Heart right ventricle (tissue), 16 donors: ENCODE data around the gene PICALM. TPM values are rescaled to one million over a fixed set of nuclear protein-coding genes. Genes with fewer than 3 reads are reported as not detected.

Experiments used
- ATAC-seq, 8 donors: fragments of 200-7000 bp; cut with Tn5 transposase; one replicate each; pipeline ENCODE4 v1.9.1; 2020; ENCODE audit warnings: mild to moderate bottlenecking in 8 of 8, moderate library complexity in 8 of 8, moderate number of reproducible peaks in 1 of 8
- DNase-seq, 2 donors: peaks; one replicate each; pipeline ENCODE4 v3.0.0-alpha.2; 2020
- H3K27ac ChIP-seq, 10 donors: fragments of 200-600 bp; sonication (generic) in 2 of 10; one replicate each; pipeline versions ENCODE4 v1.5.0 to v1.8.0; 2020 to 2022; ENCODE audit warnings: mild to moderate bottlenecking in 3 of 10
- H3K27me3 ChIP-seq, 7 donors: fragments of 200-600 bp; one replicate each; pipeline ENCODE4 v1.8.0; 2021 to 2022; ENCODE audit warnings: mild to moderate bottlenecking in 2 of 7
- H3K36me3 ChIP-seq, 9 donors: fragments of 200-600 bp; sonication (generic) in 1 of 9; one replicate each; pipeline versions ENCODE4 v1.5.0 to v1.8.0; 2020 to 2022; ENCODE audit warnings: mild to moderate bottlenecking in 2 of 9
- H3K4me1 ChIP-seq, 9 donors: fragments of 200-600 bp; sonication (generic) in 1 of 9; one replicate each; pipeline versions ENCODE4 v1.5.0 to v1.8.0; 2020 to 2022; ENCODE audit warnings: mild to moderate bottlenecking in 4 of 9
- H3K4me3 ChIP-seq, 10 donors: fragments of 200-600 bp; sonication (generic) in 2 of 10; one replicate each; pipeline versions ENCODE4 v1.5.0 to v1.8.0; 2020 to 2022; ENCODE audit warnings: mild to moderate bottlenecking in 7 of 10, moderate library complexity in 2 of 10
- H3K9me3 ChIP-seq, 11 donors: fragments of 200-600 bp in 10 of 11; sonication (generic) in 2 of 11; one replicate each; pipeline versions ENCODE4 v1.5.0 to v1.8.0; 2013 to 2022; ENCODE audit warnings: mild to moderate bottlenecking in 2 of 11, control low read depth in 1 of 11, moderate library complexity in 1 of 11
- WGBS, 2 donors: extraction: QIAGEN DNeasy Blood & Tissue Kit; methylation state at CpG; one replicate each; pipeline ENCODE4 v1.1.7; 2013; ENCODE audit warnings: inconsistent platforms in 1 of 2; 5-methylcytosine and 5-hydroxymethylcytosine counted together
- intact Hi-C, 10 donors: fragments of 100-400 bp; cut with DNase I; formaldehyde crosslinking; loops; one replicate each; pipeline versions ENCODE4 v1.11.1 to v1.14.2; 2022
- polyA plus RNA-seq, 2 donors: library from polyadenylated mRNA; stranded (reverse); fragments of 200-250 nt; gene quantifications; one replicate each; pipeline ENCODE4 v1.2.3, GENCODE V29; 2013
- total RNA-seq, 10 donors: library from RNA; stranded (reverse); fragmentation: NEBNext Ultra II Directional in 3 of 10; extraction: Animal tissue kit (Norgen Biotek cat#: 25700) in 3 of 10; gene quantifications; one replicate each; pipeline versions ENCODE4 v1.2.1 to v1.2.4, GENCODE V29; 2021 to 2023
- TF ChIP-seq, protein P1 (sequence below), 9 donors: fragments of 200-600 bp; sonication (generic) in 2 of 9; IDR thresholded peaks; one replicate each; pipeline versions ENCODE4 v1.5.0 to v1.8.0; 2021 to 2022; ENCODE audit warnings: antibody characterized with exemption in 9 of 9, mild to moderate bottlenecking in 5 of 9, moderate library complexity in 1 of 9
- donor health status: Arrhythmogenic right ventricular cardiomyopathy.
- donor health status: ischemic (EF 13 %, LVEDD 7.1; RV severe dilation, severe dysfunction).
- donor health status: healthy with polysubstance abuse.
- donor health status: DM: no; HTN: yes; CAD: no.
- donor health status: DM: no; HTN: no; CAD: no.
- donor health status: ischemic (EF 25% LVEDD 6.9; RV normal size, moderate dysfunction).
- donor health status: ischemic (EF 25% LVEDD 5.7; RV mildly dilated, moderate dysfunction).
- donor health status: healthy.
- donor health status: DM: yes; HTN: yes; CAD: no.
- donor health status: Ischemic cardiomyopathy.
- donor health status: ischemic (EF 35%, LVEDD 5.7; RV mildly dilated, moderate dysfunction).
- donor health status: nonischemic (EF 11% LVEDD 7.7; RV severe dilation, severe dysfunction).
- donor health status: DM: yes; HTN: yes; CAD: no.
- donor health status: PGD.
- donor health status: ischemic (EF 29% LVEDD 5.4; RV normal size, mild dysfunction).
- donor health status: nonischemic (EF 23%, LVEDD 6.1; RV moderate dilation, normal function).

Gene PICALM
- total and polyA plus RNA-seq, 12 donors: 40.7 to 206 (median 161) TPM

DNA sequence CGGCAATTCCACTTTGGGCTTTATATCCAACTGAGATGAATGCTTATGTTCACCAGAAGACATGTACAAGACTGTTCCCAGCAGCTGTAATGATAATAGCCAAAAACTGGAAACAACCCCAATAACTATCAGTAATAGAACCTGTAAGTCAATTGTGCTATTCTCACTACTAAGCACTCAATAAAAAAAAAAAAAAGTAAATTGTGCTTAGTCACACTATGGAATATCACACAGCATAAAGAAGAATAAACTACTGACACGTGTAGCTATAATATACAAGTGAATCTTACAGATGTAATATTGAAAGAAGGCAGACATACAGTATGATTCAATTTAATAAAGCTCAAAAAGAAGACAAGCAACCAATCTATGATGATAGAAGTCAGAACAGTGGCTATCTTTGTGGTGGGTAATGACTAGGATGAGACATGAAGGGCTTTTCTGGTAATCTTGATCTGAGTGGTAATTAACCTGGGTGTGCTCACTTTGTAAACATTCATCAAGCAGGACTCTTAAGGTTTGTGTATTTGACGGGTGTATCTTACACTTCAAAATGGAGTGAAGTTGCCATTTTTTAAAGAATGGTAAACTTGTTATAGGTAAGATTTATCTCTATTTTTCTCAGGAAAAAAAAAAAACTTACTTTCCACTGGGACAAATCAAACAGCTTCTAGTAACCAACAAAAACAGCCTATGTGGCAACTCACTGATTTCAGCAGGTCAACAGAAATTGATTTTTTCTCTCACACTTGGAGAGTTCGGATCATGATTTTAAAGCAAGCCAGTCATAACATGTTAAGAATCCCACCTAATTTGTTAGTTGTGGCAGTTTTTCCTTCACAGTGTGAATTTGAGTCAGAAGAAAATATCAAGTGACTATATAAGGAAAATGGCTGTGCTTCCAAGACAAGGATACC, 129.5 kb downstream of the PICALM start:
- H3K4me3 ChIP-seq: no peak overlapping the region
- peaks cover 0 to 8% (median 0%) of the 10 kb centered on the region in 9 donors for H3K4me1 ChIP-seq
- no peak overlapping the region for H3K27ac ChIP-seq
- DNase-seq (no peak), ATAC-seq (no peak)
- 87 to 89% methylated on average over 4 of the region's 4 CpGs for WGBS, 2 donors
- intact Hi-C loops: loop anchor here (2.0 to 10.0 kb wide), 8 partner anchors 82 to 355 kb away; partner anchors contain the start of gene CCDC83 (in 4 of the 10)
- H3K9me3 ChIP-seq: no peaks in the 10 kb centered on the region
- peaks cover 0 to 6% (median 0%) of the 10 kb centered on the region in 7 donors for H3K27me3 ChIP-seq
- TF ChIP-seq, protein P1, sequence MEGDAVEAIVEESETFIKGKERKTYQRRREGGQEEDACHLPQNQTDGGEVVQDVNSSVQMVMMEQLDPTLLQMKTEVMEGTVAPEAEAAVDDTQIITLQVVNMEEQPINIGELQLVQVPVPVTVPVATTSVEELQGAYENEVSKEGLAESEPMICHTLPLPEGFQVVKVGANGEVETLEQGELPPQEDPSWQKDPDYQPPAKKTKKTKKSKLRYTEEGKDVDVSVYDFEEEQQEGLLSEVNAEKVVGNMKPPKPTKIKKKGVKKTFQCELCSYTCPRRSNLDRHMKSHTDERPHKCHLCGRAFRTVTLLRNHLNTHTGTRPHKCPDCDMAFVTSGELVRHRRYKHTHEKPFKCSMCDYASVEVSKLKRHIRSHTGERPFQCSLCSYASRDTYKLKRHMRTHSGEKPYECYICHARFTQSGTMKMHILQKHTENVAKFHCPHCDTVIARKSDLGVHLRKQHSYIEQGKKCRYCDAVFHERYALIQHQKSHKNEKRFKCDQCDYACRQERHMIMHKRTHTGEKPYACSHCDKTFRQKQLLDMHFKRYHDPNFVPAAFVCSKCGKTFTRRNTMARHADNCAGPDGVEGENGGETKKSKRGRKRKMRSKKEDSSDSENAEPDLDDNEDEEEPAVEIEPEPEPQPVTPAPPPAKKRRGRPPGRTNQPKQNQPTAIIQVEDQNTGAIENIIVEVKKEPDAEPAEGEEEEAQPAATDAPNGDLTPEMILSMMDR (IDR thresholded peaks at IDR 0.05): no peak
- no peaks in the 10 kb centered on the region for H3K36me3 ChIP-seq

DNA sequence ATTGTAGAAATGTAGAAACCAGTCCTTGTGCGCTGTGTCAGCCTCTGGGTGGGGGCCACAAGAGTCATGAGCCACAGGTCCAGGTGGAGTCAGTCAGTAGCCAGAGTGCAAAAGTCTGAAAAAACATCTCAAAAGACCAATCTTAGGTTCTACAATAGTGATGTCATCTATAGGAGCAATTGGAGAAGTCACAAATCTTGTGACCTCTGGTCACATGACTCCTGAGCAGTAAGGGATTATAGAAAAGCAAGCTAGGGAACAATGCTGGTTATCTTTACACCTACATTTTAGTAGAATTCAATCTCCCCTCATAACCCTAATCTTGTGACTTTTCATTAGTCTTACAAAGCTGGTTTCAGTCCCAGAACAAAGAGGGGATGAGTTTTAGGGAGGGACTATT, 131.0 kb downstream of the PICALM start:
- Histone ChIP-seq H3K27me3 (peaks cover 0 to 10% (median 0%) of the 10 kb centered on the region in 7 donors), H3K4me3 (no peak overlapping the region), H3K4me1 (peaks cover 0 to 8% (median 0%) of the 10 kb centered on the region in 9 donors), H3K9me3 (no peaks in the 10 kb centered on the region), H3K27ac (no peak overlapping the region), H3K36me3 (no peaks in the 10 kb centered on the region)
- TF ChIP-seq, protein P1 (IDR thresholded peaks at IDR 0.05): no peak
- 98 to 100% methylated on average over 1 of the region's 1 CpG for WGBS, 2 donors
- ATAC-seq (no peak), DNase-seq (no peak)
- intact Hi-C loops: loop anchor here in 3 of 10 donors (5.0 to 10.0 kb wide), 4 partner anchors 81 to 357 kb away; partner anchors contain the start of gene CCDC83 (in 2 of the 3)

DNA sequence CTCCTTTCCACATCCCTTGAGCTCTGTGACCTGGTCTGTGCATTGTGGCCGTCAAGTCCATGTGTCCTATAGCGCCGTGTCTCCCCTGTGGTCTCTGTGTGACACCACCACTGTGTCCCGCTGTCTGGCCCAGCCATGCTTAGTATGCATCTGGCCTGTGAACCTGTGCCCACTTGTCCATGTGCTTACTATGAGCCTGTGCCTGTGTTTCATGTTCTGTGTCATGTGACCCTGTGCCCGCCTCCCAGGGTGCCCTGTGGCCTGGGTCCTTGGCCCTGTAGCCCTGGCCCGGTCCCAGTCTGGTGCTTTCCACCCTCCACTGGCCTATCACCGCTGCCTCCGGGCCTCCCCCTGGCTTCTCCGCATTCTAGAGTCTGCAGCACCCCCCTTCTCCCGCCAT, 133.1 kb downstream of the PICALM start:
- 92 to 99% methylated on average over 10 of the region's 10 CpGs for WGBS, 2 donors
- Histone ChIP-seq H3K9me3 (no peaks in the 10 kb centered on the region), H3K27ac (no peak overlapping the region), H3K36me3 (no peaks in the 10 kb centered on the region), H3K4me3 (no peak overlapping the region), H3K27me3 (peaks cover 0 to 10% (median 0%) of the 10 kb centered on the region in 7 donors), H3K4me1 (peaks cover 0 to 3% (median 0%) of the 10 kb centered on the region in 9 donors)
- intact Hi-C loops: loop anchor here in 3 of 10 donors (5.0 to 10.0 kb wide), 4 partner anchors 78 to 359 kb away; partner anchors contain the start of gene CCDC83 (in 2 of the 3)
- TF ChIP-seq, protein P1 (IDR thresholded peaks at IDR 0.05): no peak
- no peak for DNase-seq
- ATAC-seq: peak in 2 of 8 donors; percentile 14 to 38

- Histone ChIP-seq H3K27ac (no peak overlapping the region), H3K4me3 (peak overlapping the region in 6 of 10 donors; percentile 17 to 35 (median 28)), H3K9me3 (peaks cover 0 to 5% (median 0%) of the 10 kb centered on the region in 11 donors), H3K27me3 (peaks cover 0 to 10% (median 0%) of the 10 kb centered on the region in 7 donors), H3K36me3 (no peaks in the 10 kb centered on the region), H3K4me1 (peaks cover 0 to 3% (median 0%) of the 10 kb centered on the region in 9 donors)
- TF ChIP-seq, protein P1 (IDR thresholded peaks at IDR 0.05): no peak
- ATAC-seq: peak in 3 of 8 donors; percentile 29 to 42 (median 37)
- intact Hi-C loops: loop anchor here in 3 of 10 donors (5.0 to 10.0 kb wide), 4 partner anchors 77 to 360 kb away; partner anchors contain the start of gene CCDC83 (in 2 of the 3)
- WGBS, 2 donors: 36 to 48% methylated on average over 47 of the region's 47 CpGs
- peak in 1 of 2 donors; percentile 17 for DNase-seq
These were observed 134.2 kb downstream of the PICALM start for GRCh38 chr11:85934596-85935169.
